ENCODE data around the gene RHBDF1.
"Not testable (repeated sequence)": the region's sequence is repeated elsewhere in the genome, so short reads cannot be mapped to it uniquely, and the experiment has no call there.

The RHBDF1 gene

DNA sequence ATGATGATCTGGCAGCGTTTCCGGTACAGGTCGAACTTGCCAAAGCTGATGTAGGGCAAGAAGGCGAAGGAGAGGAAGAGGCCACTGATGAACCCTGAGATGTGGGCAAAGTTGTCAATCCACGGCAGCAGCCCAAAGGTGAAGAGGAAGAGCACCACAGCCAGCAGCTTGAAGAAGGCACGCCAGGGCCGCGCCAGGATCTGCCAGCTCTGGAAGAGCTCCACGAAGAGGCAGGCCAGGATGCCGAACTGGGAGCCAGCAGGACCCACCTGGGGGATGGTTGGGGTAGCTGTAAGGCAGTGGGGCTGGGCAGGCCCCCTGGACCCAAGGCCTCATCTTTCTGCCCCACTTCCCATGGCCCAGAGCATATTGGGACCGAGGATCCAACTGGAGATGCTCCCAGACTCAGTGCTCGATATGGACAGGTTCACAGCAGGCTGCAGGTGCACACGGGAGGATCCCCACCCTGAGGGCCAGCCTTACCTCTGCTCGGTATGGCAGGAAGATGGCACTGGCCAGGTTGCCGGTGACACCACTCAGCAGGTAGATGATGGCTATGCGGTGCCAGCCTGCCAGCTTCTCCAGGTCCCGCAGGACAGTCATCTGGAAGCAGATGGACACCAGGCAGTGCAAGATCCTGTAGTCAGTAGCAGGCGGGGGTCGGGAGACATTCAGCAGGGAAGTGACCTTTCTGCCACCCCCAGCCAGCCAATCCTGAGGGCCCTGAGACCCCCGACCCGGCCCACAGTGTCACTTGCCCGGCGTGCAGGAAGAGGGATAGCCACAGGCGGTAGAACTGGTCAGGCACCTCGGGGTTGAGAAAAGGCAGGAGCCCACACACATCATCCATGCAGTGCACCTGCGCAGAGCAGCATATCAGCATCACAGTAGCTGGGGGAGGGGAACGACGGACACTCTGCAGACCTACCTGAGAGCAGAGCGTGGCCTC lies 13.7 kb downstream of the RHBDF1 start:
- DNase-seq: no peak

DNA sequence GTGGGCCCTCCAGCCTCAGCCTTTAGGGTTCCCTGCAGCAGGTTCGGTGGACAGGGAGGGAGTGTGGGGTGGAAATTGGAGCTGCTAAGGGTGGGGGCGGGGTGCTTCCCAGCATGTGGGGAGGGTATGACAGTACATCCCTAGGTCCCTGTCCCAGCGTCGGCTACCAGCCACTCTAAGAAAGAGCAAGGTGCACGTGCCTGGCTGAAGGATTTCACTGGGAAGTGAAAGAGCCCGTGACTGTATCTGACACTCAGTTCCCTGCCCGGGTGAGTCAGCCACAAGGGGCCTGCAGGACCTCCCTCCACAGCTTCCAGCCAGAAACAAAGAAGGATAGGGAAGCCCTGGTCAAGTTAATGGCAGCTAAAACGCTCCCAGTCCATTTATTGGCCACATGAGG lies 14.7 kb downstream of the RHBDF1 start:
- no peak for DNase-seq

DNA sequence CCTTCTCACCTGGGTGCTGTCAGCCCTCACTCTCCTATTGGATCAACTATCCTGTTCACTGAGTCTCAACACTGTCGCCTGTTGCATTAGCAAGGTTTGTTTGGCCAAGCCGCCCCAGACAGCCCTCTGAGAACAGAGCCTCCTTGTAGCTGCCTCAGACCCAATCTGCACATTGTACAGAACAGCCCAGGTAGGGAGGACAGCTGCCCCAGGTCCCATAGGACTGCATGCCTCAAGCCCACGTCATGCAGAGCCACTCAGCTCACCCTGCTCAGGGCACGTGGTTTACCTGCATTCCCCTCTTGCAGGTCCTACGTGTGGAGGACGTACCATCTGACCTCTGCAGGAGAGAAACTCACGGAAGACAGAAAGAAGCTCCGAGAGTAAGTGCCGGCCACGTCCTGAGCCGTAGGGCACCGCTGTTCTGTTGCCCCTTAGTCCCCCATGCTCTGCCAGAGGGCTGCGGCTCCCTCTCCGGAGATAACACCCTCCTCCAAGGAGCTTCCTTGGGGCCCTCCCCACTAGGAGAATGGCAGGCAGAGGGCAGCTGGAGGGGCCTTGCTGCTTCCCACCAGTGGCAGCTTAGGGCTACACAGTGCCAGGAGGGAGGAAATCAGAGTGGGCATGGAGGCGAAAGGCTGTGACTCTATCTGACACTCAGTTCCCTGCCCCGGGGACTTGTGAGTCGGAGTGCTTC lies 16.1 kb downstream of the RHBDF1 start:
- DNase-seq: no peak

GRCh38 chr16:55571-56136 lies 16.8 kb downstream of the RHBDF1 start:
- no peak for DNase-seq

DNA sequence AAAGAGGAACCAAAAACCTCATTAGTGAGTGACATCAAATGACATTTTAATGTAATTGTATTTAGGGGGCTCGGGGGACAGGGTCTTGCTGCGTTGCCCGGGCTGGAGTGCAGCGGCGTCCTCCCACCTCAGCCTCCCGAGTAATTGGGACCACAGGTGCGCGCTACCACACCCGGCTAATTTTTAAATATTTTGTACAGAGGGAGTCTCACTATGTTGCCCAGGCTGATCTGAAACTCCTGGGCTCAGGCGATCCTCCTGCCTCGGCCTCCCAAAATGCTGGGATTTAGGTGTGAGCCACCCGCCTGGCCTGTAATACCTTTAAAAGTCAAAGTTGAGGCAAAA lies 18.2 kb downstream of the RHBDF1 start:
- no peak for DNase-seq

DNA sequence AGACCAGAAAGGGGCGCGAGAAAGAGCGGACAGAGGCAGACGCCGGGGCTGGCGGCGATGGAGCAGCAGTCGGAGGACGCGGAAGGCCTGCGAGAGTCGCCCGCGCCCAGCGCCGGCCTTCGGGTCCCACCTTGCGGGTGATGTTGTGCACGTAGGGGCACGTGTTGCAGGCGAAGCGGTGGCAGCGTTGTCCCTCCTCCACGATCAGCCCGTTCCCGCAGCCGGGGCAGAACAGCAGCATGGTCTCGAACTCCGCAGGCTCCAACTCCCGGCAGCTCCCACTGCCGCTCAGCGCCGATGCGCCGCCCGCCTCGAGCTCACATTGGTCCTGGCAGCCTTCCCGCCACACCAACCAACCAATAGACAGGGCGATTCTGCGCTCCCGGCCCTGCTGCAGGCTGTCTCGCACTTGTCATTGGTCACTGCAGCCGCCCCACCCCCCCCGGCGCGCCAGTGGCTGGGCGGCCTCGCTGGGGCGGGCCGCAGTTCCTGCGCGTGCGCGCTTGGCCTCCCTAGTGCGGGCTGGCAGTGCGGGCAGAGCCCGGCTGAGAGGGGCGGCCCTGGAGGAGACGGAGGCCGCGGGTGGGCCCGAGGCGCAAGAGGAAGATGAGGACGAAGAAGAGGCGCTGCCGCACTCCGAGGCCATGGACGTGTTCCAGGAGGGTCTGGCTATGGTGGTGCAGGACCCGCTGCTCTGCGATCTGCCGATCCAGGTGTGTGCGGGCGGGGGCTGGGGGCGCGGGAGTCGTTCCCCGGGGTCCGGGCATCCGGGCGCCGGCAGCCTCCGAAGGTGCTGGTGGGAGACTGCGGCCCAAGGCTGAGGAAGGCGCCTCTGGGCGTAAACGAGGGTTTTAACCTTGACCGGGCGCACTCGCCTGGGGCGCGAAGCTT lies 18.8 kb downstream of the RHBDF1 start, which contains the start of the genes POLR3K and SNRNP25:
POLR3K (minus strand) TSS at position 263 of the 891 bp plus-strand sequence; CDS start at position 241, 22 bp downstream.
SNRNP25 (plus strand) TSS at position 483 of the 891 bp plus-strand sequence; CDS start at position 672, 189 bp downstream.
- DNase-seq: peak; percentile 98

DNA sequence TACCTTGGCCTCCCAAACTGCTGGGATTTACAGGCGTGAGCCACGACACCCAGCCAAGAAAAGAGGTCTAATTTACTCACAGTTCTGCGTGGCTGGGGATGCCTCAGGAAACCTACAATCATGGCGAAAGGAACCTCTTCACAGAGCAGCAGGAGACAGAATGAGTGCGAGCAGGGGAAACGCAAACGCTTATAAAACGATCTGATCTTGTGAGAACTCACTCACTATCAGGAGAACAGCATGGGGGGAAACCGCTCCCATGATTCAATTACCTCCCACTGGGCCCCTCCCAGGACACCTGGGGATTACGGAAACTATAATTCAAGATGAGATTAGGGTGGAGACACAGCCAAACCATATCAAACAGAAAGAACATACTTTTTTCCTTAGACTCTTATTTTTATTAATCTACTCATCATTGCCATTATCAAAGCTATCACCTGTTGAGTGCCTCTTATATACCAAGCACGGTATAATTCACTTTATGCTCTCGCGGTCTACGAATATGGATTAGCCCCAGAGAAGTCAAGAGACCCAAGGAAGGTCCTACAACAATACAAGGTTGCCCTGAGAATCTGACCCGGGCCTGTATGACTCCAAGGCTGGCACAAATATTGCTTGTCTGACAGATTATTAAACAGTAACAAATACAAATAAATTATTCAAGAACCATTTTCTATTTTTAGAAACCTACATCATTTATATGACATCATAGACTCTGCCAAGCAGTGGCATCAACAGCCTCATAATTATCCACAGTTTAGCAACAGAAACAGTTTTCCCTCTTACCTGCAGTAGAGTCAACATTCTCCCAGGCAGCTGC lies 21.5 kb downstream of the RHBDF1 start:
- peak; percentile 53 for DNase-seq

DNA sequence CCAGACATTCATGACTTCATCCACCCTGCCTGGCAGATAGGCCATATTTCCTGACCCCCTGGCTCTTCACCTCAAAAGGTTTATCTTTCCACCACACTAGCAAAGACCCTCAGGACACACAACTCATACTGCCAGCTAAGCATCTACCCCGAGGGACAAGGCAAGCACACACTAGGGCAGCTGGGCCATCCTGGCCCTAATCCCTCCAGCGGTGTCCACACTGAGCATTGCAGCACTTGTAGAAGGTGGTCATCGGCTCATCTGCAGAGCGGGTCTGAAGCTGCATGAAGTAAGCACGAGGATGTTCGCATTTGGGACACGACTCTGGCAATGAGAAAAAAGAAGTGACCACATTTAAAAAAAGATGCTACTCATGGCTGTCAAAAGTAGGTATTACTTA lies 25.2 kb downstream of the RHBDF1 start:
- no peak for DNase-seq

DNA sequence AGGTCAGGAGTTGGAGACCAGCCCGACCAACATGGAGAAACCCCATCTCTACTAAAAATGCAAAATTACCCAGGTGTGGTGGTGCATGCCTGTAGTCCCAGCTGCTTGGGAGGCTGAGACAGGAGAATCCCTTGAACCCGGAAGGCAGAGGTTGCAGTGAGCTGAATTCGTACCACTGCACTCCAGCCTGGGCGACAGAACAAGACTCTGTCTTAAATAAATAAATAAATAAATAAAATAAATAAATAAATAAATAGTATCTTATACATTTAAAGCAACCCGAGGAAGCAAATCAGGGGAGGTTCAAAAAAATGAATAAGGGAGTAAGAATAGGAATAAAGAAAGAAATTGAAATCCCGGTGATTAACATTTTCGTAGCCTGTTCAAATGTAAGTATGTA lies 25.9 kb downstream of the RHBDF1 start:
- not testable (repeated sequence) for DNase-seq

DNA sequence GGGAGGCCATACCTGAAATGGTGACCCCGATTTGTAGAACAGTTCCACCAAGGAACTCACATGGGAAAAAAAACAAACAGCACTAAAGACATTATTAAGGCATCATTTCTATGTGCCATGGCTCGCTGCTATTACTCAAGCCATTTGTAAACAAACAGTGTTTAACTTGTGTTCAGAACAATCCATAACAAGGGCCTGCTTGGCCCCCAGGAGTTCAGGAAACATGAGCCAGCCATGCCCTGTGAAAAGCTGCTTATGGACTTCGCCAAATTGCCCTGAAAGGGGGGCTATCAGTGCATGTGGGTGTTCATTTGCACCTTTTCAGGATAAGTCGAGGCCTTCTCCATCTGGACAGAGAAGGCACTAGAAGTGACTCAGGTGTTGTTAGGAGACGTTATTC lies 27.0 kb downstream of the RHBDF1 start:
- DNase-seq: no peak

GRCh38 chr16:44655-45054 lies 27.8 kb downstream of the RHBDF1 start:
- DNase-seq: no peak

DNA sequence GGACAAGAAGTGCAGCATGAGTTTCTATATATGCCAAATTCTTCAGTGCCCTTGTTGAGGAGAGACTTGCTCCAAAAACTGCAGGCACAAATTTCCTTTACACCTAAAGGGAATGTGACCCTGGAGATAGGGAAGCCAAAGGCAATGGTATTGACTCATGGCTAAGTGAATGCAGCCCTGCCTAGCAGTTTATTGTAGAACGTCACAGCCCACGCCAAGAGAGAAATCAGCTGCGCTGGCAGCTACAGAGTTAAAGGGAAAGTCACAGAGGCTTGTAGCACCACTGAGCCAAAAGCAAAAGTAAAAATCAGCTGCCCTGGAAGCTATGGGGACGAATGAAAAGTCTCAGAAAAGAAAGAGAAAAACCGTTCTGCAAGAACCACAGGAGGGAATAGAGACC lies 29.1 kb downstream of the RHBDF1 start:
- DNase-seq: no peak

DNA sequence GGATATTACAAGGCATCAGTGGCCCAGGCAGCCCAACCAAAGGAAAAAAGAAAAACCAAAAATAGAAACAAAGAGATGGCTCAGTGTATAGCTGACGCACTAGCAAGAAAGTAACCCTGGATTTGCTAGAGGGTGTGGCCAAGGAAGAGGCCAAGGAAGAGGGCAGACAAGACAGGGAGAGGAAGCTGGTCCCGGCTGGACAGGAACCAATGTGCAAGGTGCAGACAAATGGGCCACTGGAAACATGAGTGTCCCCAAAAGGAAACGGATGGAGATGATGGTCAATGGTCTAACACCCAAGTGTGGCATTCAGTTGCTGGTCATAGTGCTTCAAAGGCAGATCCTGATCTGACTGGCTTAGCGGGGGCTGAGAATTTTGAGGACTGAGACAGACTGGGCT lies 29.7 kb downstream of the RHBDF1 start:
- no peak for DNase-seq

DNA sequence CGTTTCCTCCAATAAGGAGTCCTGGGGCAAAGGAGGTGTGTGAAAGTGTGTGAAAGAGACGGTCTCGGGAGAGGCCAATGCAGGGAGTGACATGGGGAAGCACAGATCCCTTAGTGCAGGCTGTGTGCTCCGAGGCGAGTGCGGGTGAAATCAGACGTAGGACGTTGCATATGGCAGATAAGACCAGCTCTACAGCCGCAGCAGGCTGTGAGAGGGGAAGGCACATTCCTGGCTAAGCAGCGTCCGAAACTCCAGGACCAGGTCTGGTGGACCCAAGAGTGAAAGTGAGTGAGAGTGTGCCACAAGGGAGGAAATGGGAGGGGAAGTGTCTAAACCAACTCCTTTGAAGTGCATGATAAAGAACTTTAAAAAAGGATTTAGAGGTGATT lies 30.4 kb downstream of the RHBDF1 start:
- no peak for DNase-seq

- no peak for DNase-seq
These were observed 30.9 kb downstream of the RHBDF1 start for GRCh38 chr16:41439-42068.

- peak; percentile 81 for DNase-seq
These were observed 33.2 kb downstream of the RHBDF1 start for GRCh38 chr16:38941-39892.

GRCh38 chr16:38206-38605 lies 34.2 kb downstream of the RHBDF1 start:
- DNase-seq: not testable (repeated sequence)

GRCh38 chr16:37511-37910 lies 34.9 kb downstream of the RHBDF1 start:
- no peak for DNase-seq

DNA sequence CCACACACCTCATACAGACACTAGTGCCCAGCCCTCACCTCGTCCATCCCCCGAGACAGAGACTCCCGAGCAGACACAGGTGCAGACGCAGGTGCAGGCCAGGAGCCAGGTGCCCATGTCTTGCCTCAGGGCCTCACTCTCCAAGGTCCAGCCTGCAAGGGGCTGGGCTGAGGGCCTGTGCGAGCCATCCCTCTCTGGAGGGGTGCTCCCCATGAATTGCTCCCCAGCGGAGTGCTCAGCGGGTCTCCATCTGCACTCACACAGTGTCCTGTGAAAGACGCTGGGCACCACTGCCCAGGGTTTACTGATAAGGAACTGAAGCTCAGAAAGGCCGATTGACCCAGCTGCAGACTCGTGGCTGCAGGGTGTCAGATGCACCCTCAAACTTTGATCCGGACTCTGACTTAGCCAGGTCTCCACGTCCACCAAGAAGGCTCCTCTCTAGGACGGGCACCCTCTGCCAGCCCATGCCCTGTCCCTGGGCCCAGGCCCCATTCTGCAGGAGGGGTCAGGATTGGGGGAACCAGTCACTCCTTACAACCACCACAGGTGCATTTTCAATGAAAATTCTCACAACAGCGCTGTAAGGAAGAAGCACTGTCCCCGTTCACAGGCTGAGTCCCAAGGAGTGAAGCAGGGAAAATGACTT lies 36.0 kb downstream of the RHBDF1 start:
- no peak for DNase-seq

All from NCI-H2029 (cell line).